HG03039 (cell line): Measurements from ENCODE around the gene TSPAN5.

Source experiments
- ATAC-seq: cut with Tn5 transposase; IDR thresholded peaks from one replicate; pipeline ENCODE4 v1.9.1; 2021; ENCODE audit warnings: mild to moderate bottlenecking, moderate library complexity; ENCODE audit not compliant: unreplicated experiment

TSPAN5 gene

DNA sequence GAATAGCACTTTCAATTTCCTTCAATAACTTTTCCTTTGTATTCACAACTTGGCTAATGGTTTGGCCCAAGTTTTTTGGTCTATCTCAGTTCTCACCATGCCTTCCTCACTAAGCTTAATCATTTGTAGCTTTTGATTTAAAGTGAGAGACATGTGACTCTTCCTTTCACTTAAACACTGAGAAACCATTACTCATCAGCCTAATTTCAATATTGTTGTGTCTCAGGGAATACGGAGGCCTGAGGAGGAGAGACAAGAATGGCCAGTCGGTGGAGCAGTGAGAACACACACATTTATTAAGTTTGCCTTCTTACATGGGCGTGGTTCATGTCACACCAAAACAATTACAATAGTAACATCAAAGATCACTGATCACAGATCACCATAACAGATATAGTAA is 56.7 kb downstream of the TSPAN5 start:
- no peak for ATAC-seq

DNA sequence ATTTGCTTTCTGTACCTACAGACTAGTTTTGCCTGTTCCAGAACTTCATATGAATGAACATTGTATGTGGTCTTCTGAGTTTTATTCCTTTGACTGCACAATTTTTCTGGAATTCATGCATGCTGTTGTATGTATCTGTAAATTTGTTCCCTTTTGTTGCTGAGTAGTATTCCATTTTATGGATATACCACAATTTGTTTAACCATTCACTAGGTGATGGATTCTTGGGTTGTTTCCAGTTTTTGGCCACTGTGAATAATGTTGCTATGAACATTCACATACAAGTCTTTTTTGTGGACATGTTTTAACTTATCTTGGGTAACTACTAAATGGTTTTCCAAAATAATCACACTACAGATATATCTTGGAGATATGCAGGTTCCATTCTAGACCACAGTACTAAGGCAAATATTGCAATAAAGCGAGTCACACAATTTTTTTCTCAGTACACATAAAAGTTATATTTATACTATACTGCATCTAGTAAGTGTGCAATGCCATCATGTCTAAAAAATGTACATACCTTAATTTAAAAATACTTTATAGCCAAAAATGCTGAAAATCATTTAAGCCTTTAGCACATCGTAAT is 58.7 kb downstream of the TSPAN5 start:
- no peak for ATAC-seq

DNA sequence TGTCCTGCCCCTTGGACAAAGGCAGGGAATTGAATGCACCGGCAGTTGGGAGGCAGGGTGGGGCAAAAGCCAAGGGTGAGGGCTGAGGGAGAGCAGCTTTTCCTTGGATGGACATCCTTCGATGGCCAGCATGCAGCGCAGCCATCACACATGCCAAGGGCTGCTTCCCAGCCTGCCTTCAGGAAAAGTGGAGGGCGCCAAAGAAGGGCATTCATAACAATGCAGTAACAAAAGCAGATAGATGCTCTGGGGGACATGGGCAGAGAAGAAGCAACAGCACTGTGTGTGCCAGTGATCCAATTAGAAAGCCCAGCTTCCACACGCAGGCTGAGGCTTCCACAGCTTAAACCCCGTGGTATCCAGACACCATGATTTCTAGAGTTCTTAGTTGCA is 71.5 kb downstream of the TSPAN5 start:
- ATAC-seq = no peak

DNA sequence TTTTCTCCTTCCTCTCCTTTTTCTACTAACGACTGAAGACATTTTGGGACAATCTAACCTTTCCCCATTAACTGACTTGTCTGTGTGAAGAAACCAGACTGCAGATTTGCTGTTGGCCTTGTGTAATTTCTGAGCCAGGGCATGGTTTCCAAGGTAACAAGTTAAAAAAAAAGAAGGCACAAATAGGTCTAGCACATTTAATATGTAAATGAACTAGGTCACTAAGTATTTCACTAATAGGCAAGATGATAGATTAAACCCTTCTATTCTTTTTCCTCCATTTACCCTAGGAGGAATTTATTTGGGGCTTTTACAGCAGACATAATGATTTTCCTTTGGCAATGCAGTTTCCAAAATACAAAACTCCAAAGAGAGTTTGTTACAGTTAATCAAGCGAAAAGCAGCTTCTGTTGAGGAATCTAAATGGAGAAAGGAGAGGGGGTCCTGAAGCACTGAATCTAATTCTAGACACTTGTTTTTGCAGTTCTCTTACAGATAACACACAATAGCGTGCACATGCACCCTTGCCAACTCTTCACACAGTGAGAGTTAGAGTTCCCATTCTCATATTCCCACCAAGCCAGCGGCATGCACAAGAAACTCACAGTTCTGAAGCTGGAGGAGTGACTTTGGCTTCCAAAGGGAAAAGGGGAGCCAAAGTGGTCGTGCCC is 72.0 kb downstream of the TSPAN5 start:
- ATAC-seq = no peak

DNA sequence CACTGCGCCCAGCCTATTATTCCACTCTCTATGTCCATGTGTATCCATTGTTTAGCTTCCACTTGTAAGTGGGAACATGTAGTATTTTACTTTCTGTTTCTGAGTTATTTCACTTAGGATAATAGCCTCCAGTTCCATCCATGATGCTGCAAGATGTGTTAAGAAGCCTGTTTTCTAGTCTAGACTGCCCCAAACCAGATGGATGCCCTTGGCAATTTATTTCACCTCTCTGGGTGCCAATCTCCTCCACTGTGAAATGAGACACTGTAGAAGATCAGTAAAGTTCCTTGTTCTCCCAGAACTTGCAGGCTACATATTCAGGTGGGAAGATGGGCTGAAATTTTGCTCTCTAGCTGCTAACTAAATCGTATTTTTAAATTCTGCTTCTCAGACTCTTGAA is 72.8 kb downstream of the TSPAN5 start:
- ATAC-seq = no peak

DNA sequence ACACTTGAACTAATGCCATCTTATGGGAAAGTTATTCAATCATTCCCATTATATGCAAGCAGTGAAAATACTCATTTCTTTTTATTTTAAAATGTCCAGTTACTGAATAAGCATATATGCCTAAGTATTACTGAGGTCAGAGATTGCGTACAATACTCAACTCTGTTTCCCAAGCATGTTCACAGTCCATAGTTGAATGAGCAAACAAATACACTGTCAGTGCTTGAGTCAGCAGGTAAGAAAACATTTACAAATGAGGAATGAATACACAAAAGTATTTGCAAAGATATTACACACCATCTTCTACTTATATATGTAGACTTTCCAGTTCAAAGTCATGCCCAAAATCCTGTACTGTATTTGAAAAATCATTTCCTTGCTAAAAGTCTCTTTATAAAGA is 74.1 kb downstream of the TSPAN5 start:
- no peak for ATAC-seq

DNA sequence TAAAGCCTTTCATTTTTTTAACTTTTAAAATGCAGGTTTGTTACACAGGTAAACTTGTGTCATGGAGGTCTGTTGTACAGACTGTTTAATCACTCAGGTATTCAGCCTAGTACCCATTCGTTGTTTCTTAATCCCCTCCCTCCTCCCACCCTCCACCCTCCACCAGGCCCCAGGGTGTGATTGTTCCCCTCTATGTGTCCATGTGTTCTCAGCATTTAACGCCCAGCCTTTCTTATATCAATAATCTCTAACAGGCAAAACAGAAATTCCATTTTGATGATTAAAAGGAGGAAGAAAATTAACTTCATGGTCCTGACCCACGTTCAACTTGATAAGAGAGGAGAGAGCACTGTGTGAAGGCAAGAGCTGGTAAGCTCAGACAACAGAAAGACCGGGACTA is 75.1 kb downstream of the TSPAN5 start:
- no peak for ATAC-seq

DNA sequence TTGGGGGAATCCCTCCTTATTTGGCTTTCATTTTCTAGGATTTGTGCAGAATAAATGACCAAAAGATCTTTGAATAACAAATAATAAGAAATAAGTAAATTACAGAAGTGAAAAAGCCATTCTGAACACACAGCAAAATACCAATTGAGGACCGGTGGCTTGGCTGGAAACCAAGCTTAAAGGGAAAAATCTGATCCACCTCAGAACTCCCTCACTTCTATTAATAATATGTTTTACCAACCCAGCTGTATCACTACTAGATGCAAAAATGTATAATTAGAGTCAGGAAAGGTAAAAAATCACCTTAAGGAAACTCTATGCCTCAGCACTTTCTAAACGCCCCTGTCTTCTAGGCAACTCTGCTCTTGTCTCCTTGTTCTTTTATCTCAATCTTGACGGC is 77.3 kb downstream of the TSPAN5 start:
- no peak for ATAC-seq

DNA sequence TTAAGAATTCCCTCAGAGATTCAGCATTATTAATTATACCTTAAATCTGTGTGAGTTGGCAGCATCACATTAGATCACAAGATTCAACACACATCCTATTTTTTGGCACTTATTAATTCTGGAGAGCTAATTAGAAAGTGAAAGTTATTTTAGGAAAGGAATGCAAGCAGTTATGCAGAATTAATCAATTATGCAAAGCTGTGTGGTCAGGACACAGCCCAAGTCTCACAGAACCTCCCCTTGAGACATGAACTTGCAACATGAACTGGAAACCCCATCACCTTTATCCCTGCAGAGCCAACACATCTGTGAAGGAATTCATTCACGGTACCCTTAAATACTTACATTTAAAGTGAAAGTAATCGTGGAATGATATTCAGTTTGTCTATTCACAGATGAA is 80.5 kb downstream of the TSPAN5 start:
- no peak for ATAC-seq

DNA sequence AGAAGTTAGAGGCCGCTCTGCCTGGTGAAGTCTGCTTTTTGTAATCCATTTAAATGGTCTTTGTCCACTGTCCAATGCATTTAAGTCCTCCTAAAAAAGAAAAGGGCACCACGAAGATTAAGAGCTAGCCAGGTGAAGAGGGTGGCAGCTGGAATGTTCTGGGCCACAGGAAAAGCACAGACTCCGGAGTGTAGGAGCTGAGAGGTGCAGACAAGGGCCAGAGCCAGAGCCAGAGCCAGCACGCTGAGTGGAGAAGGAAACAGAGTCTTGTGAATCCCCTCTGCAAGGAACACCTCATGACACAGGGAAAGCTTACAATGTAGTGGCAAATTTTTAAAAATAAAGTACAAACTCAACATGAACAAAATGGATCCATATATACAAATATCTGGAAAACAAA is 83.6 kb downstream of the TSPAN5 start:
- no peak for ATAC-seq

DNA sequence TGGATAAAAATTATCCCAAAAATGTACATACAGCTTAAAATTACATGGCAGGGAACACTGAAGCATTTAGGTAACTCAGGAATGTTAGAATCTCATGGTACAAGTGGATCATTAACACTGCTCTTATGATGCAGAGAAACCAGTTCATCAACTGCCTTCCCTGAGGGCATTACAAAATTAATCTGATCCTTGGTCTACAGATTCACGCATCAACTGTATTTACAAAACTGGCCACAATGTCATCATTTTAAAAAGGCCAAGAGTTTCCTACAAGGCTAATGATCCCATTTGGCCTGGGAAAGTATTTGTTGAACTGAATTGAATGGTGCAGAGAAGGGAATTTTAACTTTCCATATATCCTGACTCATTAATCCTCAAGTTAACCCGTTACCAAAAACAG is 84.6 kb downstream of the TSPAN5 start:
- no peak for ATAC-seq

DNA sequence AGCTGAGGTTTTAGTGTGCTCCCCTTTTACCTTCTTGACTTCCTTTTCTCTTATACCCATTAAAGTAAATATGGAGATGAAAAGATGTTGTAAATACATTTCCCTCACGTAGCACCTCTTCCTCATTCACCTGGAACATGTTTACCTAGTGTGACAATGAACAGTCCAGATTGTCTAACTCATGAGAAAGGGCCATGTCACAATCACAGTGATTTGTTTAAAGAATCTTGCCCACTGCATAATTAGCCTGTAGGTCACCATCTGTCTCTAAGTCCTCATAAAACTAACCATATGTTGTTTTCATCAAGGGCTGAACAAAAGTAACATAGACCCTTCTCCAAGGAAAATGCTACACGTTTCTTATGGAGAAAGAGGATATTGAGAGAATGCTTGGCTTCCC is 85.7 kb downstream of the TSPAN5 start:
- ATAC-seq = no peak

DNA sequence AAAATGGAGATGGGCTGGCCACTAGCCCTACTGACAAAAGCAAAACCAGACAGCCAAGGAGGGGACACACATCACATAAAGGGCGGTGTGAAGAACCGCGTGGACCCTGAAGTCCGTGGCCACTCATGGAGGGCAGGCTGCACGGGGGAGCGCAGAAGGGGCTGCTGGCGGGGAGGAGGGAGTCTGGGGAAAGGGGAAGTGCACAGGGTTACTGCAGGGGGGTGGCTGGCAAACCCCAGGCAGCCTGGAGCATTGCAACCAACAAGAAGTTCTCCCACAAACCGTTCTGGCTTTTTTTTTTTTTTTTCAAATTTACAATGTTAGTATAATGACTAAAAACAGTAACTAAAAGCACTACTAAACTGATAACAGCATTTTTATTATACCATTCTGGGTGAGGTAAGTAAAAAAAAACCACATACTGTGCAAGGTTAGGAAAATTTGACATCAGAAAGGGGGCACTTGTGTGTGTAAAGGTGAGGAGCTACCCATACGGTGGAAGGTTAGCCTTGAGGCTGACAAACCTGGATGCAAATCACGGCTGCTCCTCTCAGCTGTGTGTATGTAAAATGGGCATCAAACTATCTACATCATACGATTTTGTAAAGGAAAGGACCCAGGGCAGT is 87.1 kb downstream of the TSPAN5 start:
- ATAC-seq = no peak

DNA sequence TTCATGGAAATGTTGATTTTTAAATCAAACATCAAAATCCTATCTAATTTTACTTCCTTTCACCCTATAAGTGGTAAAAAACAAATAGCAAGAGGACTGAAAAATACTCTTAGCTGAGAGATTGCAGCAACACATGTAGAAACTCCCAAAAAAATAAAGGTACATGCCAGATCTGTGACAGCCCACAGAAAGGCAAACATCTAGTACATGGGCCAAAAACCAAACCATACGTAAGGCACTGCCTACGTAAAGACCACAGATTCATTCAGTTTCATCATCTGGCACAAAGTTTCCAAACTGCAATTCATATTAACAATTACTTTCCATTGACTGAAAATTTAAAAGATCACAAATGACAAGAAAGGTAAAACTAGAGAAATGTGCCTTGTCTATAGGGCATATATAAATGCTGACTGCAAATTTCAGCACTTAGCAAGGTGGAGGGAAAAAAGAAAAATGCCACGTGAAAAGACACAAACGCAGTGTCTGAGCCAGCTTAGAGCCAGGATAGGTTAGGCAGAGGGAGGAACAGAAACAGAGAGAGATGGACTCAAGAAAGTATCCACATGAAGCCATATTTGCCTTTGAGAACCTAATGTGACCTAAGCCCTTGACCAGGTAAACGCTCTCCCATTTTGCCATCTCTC is 88.1 kb downstream of the TSPAN5 start:
- ATAC-seq = no peak

DNA sequence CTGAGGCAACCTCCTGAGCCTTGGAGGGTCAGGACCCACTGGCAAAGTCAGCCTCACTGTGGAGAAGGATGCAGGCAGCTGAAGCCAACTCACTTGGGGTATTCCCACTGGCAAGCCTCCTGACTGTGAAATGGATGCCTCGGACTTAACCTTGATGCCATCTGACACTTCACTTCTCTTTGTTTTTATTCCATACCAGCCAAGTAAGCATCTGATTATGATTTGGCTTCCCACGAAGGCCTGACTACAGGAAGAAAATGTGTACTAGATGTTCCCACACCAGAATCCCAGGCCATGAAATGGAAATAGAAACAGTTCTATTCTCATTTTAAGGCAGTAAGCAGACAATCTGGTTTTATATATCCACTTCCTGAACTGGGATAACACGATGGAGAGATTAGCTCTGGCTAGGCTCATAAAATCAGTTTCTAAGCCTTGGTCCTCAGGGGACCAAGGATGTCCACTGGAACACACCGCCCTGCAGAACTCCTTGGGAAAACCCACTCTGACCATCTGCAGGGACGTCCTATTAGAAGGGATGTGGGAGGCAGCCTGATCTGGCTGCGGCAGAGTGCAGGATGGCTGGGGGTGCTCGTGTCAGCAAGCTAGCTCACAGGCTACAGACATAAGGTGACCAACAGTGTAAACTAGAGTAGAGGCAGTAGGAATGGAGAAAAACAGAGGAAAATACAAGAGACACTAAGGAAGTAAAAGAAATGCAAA is 89.3 kb downstream of the TSPAN5 start:
- no peak for ATAC-seq

DNA sequence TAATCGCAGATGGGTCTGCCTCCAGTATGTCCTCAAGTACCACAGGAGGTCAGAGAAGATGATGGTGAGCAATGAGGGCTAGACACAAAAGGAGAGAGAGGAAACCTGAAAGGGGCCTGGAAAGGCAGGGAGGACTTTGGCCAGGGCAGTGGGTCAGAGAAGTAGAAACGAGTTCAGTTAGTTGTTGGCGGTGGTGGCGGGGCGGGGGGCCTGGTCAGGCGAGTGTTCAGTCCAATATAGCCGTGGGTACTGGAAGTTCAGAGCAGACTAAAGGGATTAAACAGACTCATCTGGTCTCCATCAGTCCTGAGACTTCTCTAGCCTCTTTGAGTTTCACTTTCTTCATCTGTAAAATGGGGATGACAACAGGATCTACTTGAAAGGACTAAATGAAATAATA is 90.8 kb downstream of the TSPAN5 start:
- ATAC-seq = no peak

DNA sequence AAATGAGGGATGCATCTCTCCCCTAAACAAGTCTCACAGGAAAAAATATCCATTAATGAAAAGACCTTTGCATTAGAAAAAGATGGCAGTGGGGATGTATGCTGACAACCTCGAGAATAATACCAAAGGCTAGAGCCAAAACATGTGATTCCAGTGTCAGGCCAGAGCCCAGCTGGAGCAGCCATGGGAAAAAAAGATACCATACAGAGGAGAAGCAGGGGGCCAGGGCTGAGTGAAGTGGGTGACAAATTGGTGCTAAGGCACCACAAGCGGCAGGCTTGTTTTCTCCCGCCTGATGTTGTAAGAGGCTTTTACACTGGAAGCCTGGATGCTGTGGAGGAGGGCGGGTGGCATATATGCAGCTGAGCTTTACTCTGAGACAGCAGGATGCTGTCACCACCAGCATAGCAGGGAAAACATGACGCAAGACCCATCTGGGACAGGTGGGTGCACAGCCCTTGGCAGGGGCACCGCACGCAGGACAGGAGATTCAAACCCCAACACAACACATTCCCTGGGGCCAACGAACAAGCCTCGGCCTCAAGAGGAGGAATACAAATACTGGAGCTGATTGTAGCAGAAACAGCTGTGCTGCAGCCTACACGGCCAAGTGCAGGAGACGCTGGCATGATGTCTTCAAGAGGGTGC is 91.9 kb downstream of the TSPAN5 start:
- ATAC-seq = no peak

DNA sequence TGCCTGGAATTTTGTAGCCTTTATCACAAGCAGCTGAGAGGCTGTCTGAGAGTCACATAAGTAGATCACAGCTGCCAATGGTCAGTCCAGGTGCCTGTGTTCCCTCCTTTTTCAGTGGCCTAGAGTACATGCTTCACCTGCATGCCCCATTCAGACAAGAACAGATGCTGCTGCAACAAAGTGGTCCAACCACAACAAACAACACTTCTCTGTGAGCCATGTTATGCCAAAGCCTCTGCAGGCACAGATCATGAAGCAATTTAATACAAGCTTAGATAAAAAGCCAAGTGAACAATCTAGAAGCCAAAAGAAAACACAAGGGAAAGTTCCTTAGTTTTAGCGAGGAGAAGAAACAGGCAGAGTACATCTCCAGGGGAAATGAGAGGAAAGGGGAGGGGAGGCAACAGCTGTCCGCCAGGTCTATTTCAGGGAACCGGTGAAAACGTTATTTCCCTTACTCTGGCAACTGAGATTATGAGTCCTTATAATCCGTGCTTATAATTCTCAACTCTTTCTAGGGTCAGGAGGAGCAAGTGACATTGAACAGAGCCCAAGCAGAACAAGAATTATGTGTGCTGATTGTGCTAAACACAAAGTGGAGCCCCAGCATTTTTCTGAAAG is 92.6 kb downstream of the TSPAN5 start:
- no peak for ATAC-seq

DNA sequence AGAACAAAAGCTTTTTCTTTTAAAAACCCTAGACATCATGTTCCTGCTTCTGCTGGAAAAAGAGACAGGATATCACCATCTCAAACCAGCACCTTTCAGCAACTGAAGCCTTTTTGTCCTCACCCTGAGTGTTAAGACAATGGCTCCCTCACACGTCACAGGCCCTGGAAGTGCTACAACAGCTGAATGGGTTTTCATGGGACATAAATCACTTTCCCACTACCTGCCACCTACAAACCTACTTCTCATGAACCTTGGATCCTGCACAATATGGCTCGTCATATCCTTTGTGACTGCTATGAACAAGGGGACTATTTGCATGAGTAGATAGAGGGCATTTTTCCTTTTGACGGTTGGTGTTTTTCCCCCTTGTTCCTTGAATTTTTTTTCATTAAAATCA is 93.6 kb downstream of the TSPAN5 start:
- no peak for ATAC-seq

DNA sequence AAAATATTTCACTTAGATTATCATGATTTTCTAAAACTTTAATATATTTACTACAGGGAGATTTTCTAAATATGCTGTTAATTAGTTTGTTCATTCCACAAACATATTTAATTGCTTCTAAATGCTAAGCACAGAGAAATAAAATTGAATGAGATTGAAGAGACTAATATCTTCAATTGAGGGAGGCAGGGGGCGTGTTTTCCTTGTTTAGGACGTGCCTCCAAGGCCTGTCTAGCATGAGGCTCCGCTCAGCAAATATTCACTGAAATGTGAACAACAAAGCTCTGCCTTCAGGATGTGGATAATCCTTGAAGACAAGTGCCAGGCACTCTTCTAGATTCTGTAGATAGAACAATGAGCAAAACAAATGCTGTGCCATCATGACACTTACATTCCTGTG is 98.1 kb downstream of the TSPAN5 start:
- ATAC-seq = no peak
